T-helper 2 cell treated with Interferon-gamma antibody and Interleukin-4, amounts not matched to agents 100 ng/mL and 5 ng/mL, for 36 hours (primary cell): ENCODE results near the gene GLTP. TPM values are rescaled to one million over a fixed set of nuclear protein-coding genes. Genes with fewer than 3 reads are reported as not detected.

Source experiments
- intact Hi-C: fragments of 100-400 bp; cut with micrococcal nuclease; formaldehyde crosslinking; loops from one replicate; pipeline ENCODE4 v1.15.1; 2023
- total RNA-seq: library from RNA; stranded (reverse); gene quantifications from 2 replicates; pipeline ENCODE4 v1.2.3, GENCODE V29; 2022

The GLTP gene
- total RNA-seq, 1 donor from 2014 or later, result 24.8 TPM

DNA sequence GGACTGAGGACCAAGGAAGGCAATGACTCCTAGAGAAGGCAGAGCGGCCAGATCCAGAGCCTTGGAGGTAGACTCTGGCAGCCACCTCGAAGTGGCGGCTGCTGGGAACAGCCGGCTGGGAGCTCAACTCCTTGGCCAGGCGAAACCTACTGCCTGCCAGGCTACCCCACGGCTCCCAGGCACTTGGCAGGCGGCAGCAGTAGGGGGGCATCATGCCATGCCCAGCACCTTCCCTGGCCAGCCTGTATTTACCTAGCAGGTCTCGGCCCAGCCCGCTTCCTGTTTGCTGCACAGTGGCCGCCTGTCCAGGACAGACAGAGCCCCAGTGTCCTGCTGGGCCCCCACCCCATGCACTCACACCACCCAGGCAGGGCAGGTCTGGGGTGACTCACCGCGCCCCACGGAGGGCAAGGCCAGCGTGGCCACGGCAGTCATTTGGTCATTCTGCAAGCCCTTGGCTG, 57.4 kb downstream of the GLTP start:
- intact Hi-C loops, result no loop called here

DNA sequence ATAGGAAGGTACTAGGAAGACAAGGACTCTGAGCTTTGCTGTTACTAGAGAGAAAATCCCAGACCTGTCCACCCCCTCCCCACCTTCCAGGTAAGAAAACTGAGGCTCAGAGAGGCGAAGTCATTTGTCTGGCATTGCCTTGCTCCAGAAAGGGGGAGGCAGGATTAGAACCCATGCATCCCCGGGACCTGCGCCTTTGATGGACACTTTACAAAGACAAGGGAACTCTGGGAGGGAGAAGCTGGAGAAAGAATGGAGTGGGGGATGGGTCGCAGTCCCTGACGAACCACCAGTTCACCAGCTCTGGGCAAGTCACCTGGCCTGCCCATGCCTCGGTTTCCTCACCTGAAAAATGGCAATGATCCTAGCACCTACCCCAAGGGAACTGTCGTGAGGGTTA, 57.9 kb downstream of the GLTP start:
- intact Hi-C loops, result no loop called here

DNA sequence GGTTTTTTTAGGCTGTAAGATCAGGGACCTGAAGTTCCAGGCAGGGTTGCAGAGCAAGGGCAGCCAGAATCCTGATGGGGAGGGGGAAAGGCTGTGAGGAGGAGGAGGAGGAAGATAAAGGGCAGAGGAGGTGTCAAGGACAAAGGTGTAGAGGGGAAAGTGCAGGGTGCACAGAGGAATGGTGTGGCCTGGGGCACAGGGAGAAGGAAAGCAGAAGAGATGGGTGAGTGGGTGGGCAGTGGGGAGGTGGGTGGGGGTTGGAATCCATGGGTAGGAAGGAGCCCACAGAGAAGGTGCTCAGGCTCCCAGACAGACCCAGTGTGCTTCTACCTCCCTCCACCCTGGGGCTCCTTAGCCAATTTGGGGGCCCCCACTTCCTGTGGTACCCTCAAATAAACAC, 58.4 kb downstream of the GLTP start:
- intact Hi-C loops, result no loop called here

DNA sequence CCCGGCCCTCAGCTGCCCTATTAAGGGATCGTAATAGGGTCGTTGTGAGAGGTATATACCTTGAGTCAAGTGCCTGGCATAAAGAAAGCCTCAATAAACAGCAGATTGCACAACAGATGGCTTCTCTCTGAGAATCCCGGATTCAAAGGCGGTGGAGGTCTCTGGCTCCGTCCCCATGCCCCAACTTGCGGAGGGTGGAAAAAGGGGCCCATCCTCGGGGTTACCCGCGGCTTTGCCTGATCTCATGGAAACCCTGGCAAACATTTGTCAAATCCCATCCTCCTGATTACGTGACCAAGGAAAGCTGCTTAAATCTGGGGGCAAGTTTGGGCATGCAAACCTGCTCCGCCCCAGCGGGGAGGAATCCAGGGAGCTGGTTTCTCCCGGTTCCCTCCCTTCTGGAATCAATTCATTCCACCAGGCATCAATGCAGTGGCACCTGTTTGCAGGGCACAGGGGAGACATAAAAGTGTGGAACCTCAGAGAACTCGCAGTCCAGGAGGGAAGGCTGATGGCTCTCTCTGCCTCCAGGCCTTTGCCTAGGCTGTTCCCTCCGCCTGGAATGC, 59.4 kb downstream of the GLTP start:
- intact Hi-C loops, result no loop called here

DNA sequence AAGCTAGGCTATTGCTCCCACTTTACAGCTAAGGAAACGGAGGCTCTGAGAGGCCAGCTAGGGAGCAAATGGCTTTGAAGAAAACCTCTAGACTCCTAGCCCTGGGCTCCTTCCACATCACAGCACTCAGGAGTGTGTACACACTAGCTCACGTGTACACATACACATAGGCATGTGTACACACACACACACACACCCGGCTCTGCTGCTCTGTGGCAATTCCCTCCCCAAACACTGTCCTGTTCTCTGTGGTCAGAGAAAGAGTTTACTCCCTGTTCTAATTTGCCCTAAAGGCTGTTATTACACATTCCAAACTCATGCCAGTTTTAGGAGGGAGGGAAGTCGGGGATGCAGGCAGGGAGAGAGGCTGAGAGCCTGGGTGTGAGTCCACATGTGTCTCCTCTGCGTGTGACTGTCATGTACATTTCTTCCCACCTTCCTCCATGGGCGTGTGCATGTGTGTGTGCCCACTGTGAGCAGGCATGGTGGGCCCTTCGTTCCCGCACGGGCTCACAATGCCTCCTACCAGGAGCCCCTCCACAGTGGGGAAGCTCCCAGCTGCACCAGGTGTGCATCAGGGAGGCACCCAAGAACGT, 61.3 kb downstream of the GLTP start:
- intact Hi-C loops, result no loop called here

DNA sequence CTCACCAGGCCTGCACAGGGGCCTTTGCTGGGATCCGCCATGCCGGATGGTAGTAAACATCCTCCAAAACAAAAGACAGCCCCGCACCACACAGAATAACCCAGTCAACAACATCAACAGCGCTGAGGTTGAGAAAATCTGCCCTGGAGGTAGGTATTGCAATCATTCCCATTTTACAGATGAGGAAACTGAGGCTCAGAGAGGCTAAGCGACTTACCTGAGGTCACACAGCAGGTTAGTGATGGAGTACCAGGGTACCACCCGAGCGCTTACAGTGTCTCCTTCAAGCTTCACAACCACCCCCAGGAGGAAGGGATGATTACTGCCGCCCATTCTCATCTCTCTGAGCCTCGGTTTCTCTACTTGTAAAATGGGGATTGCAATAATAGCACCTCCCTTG, 62.1 kb downstream of the GLTP start:
- intact Hi-C loops, result no loop called here

DNA sequence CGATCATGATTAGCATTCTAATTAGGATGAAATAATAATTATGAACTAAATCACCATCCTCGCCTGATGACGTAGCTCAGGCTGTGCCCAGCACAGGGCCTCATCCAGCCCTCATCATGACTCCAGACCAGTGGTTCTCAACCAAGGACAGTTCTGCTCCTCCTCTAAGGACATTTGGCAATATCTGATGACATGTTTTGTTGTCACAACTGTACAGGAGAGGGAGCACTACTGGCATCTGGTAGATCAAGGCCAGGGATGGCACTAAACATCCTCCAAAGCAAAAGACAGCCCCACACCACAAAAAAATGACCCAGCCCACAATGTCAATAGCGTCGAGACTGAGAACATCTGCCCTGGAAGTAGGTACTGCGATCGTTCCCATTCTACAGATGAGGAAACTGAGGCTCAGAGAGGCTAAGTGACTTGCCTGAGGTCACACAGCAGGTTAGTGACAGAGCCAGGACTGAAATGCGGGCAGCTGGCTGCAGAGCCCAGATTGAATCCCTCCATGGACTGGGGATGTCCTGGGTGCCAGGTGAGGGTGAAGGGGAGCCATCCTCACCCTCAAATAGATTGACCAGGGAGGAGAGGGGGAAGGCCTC, 62.6 kb downstream of the GLTP start:
- intact Hi-C loops, result no loop called here

DNA sequence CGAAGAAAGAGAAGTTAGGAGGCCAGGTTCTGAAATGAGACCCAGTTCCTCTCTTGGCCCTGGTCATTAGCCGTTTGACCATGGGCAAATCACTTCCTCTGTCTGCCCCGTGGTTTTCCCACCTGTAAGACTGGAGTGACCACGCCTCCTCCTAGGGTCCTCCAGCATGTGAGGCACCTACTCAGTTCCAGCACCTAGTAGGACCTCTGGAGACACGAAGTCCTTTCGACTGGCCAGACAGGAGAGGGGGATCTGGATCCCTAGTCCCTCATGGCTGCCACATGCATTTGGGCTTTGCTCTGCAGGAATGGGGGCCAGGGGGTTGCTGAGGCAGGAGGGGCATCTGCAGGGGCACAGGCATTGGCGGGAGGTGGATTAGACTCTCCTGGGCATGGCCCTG, 63.5 kb downstream of the GLTP start:
- intact Hi-C loops, result no loop called here

DNA sequence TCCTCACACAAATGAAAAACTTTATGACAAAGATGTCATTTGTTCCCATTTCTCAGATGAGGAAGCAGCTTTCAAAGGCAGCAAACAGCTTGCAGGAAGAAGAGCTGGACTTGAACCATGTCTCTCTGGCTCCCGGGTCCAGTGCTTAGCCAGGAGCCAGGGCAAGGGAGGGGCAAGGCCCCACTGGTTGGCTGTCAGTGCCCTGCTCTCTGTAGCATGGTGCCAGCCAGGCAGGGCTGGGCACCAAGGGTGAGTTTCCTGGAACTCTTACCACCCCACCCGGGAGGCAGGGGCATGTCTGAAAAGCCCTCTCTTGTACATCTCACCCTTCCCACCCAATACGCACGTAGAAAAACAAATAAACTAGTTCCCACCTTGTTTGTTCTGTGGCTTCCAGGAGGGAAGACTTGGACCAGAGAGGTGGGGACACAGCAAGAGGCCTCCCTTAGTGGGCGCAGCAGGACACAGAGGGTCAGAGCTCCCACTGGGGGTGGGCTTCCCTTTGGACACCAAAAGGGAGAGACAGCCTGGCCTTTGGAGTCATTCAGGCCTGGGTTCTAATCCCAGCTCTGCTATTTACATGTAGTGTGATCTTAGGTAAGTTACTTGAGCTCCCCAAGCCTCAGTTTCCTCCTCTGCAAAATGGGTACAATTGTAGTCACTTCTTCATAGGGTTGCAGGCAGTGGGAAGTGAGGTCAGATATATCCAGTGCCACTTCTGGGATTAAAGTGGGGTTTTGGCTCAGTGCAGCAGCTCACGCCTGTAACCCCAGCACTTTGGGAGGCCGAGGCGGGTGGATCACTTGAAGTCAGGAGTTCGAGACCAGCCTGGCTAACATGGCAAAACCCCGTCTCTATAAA, 64.4 kb downstream of the GLTP start:
- intact Hi-C loops, result no loop called here

DNA sequence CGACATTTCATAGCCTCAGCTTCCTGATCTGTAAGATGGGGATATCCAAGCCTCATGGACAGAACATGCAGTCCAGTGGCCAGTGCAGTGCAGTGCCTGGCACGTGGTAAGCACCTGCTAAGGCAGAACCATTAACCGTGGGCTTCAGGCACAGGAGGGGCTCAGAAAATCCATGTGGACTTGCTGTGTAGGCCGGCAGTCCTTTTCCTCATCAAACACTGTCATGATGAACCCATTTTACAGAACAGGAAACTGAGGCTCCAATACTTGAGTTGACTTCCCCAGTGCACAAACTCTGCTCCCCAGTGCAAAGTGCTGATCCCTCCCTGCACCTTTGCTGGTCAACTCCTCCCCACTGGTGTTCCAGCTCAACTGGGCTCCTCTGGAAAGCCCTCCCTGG, 65.1 kb downstream of the GLTP start:
- intact Hi-C loops, result no loop called here

DNA sequence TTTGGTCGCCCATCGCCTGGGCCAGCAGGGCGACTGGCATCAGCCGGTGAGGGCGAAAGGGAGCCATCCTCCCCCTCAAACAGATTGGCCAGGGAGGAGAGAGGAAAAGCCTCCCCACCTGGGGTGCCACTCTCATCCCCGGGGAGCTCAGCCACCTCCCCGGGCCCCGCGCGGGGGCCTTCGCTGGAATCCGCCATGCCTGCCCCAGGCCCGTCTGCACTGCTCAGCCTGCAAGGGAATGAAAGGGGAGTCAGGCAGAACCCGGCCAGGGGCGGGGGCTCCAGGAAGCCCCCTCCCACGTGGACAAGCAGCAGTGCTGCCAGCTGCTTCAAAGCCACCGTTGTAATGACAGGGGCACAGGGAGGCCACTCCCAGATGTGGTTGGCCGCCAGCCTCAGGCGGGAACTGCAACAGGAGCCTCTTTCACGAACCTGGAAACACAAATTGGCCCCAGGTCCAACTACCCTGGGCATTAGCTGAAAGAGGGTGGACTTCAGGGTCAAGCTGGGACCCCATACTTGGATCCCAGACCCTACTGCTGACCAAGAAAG, 65.7 kb downstream of the GLTP start:
- intact Hi-C loops, result no loop called here

DNA sequence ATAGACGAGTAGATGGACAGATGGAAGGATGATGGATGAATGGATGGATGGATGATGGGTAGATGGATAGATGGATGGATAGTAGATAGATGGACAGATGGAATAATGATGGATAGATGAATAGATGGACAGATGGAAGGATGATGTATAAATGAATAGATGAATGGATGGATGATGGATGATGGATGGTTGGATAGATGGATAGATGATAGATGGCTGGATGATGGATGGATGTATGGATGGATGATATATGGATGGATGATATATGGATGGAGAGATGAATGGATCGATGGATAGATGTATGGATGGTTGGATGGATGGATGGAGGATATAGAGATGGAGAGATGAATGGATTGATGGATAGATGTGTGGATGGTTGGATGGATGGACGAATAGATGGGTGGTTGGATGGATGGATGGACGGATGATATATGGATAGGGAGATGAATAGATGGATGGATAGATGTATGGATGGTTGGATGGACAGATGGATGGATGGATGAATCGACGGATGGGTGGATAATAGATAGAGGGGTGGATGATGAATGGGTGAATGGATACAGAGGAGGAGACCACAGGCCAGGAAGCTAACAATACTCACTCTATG, 66.4 kb downstream of the GLTP start:
- intact Hi-C loops, result no loop called here

DNA sequence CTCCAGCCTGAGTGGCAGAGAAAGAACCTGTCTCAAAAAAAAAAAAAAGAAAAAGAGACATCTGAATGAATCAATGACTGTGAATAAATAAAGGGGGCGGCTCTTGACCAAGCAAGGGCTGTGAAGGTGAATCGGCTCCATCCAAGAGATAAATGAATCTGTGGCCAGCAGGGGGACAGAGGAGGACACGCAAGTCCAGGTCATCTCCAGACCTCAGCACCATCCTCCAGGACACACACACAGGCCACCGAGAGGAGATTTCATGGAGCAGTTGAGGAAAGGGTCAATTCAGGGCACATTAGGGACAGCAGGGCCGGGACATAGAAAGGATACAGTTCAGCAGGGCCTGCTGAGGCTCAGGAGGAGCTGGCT, 68.7 kb downstream of the GLTP start:
- intact Hi-C loops, result no loop called here

DNA sequence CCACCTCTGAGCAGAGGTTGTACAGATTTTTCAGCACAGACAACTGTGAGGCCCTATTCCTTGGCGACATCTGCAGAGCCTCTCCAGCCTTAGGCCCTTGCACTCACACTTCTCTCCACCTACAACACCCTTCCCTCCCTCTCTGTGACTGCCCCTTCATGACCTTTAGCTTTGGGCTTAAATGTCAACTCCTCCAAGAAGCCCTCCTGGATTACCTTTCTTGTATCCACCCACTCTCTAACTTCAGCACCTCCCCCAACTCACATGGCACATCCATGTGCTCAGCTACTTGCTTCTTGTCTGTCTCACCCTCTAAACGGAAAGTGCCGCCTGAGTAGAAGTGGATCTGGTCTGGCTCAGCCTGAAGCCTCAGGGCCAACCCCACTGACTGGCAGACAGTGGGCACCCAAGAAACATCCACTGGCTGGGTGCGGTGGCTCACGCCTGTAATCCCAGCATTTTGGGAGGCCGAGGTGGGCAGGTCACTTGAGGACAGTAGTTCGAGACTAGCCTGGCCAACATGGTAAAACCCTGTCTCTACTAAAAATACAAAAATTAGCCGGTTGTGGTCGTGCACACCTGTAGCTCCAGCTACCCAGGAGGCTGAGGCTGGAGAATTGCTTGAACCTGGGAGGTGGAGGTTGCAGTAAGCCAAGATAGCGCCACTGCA, 69.3 kb downstream of the GLTP start:
- intact Hi-C loops, result no loop called here

DNA sequence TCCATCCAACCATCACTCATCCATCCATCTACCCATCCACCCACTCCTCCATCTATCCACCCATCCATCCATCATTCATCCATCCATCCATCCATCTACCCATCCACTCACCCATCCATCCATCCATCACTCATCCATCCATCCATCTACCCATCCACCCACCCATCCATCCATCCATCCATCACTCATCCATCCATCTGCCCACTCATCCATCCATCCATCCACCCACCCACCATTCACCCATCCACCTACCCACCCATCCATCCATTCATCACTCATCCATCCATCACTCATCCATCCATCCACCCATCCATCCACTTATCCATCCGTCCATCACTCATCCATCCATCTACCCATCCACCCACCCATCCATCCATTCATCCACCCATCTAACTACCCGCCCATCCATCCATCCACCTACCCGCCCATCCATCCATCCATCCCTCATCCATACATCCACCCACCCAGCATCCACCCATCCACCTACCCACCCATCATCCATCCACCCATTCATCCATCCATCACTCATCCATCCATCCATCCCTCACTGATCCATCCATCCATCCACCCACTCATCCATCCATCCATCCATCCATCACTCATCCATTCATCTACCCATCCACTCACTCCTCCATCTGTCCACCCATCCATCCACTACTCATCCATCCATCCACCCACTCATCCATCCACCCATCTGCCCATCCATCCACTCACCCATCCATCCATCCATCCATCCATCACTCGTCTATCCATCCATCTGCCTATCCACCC, 71.3 kb downstream of the GLTP start:
- intact Hi-C loops, result no loop called here

DNA sequence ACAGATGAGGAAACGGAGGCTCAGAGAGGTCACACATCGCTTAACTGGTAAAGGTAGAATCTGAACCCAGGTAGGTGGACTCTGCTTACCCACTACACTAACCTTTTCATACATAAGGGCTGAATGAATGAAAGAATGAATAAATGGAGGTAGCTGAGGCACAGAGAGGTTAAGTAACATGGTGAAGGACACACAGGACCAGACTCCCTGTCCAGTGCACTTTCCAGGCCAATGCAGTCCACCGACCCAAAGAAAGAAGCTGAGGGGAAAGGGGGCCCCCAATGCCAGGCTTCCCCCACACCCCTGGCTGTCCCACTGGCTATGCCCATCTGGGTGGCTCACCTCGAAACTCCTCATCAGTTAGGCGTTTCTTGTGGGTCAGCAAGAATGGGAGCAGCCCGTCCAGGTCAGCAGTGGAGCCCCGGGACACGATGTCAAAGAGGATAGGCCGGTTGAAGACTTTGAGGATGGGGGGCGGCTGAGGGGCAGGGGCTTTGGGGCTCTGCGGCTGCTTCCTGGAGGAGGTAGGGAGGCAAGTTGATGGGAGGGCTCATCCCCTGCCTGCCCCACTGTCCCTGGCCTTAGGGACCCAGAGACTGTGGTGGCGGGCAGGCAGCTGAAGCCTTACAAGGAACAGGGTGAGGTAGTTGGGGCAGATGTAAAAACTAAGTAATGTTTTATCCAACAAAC, 72.2 kb downstream of the GLTP start:
- intact Hi-C loops, result no loop called here

DNA sequence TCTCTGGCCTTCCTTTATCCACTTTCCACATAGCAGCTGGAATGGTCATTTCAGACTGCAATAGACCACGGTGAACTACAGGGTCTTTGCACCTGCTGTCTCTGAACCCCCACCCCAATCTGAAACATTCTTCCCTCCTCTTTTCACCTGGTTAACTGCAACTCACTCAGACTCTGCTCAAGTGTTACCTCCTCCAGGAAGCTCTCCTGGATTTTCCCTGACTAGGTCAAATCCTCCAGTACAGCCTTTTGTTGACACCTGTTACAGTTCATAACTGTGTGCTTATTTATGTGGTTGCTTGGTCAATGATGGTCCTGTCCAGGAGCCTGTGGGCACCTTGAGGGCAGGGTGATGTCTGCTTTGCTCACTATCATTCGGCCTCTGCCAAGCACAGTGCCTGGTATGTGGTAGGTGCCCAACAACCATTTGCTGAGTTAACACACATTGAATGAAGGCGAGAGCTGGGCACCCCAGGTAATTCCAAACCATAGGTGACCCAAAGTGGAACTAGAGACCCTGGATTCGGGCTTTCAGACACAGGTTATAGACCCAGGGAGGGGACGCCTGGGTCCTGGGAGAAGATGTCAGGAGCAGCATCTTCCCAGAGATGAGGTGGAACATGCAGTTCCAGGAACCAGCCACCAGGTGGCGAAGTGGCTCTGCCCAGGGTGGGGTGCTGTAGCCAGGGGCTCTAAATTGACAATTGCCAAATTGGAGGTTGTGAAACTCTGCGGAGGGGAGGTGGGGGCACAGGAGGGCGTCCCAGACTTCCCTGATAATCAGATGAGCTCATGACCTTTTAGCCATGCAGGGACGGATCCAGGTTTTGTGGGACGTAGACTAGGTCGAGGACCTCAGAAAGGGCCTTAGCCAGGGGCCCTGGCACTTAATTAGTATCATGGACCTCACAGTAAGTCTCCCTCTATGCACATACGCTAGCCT, 75.2 kb downstream of the GLTP start:
- intact Hi-C loops, result loop anchor here (1.0 kb wide), 2 partner anchors 40 to 75 kb away; partner anchors contain the start of gene GLTP

DNA sequence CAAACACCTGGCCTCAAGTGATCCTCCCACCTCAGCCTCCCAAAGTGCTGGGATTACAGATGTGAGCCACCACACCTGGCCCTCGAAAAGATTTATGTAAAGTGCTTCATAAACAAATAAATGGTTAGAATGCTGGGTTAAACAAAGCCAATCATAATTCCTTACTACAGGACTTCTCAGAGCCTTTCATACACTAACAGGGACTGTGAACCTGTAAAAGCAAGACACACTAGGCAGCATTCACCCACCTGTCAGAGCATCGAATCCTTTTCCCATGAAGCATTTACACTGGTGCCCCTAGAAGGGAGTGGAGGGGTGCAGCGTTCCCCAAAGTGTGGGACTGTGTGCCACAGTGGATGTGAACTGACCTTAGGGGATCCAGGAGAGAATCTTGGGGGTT, 76.7 kb downstream of the GLTP start:
- intact Hi-C loops, result no loop called here
